ENCODE data around the gene CTXN1. TPM values are rescaled to one million over a fixed set of nuclear protein-coding genes. Genes with fewer than 3 reads are reported as not detected.
"Not testable (repeated sequence)": the region's sequence is repeated elsewhere in the genome, so short reads cannot be mapped to it uniquely, and the experiment has no call there.

CTXN1 gene
- total RNA-seq, 2 donors from 2014 or later = 5.9 to 11.7 TPM

- intact Hi-C loops (cut with DNase I) = loop anchor here in 1 of 2 donors (10.0 kb wide), 1 partner anchor 201 kb away; no protein-coding TSS in a partner anchor
- DNase-seq (ENCODE audit: low spot score) = no peak
Measured at GRCh38 chr19:7953576-7953975, 27.6 kb upstream of the CTXN1 start.

GRCh38 chr19:7953060-7953459, 27.1 kb upstream of the CTXN1 start:
- no peak for DNase-seq (ENCODE audit: low spot score)
- intact Hi-C loops (cut with DNase I) = loop anchor here in 1 of 2 donors (10.0 kb wide), 1 partner anchor 202 kb away; no protein-coding TSS in a partner anchor

- intact Hi-C loops (cut with DNase I) = loop anchor here in 1 of 2 donors (5.0 kb wide), 1 partner anchor 309 kb away; no protein-coding TSS in a partner anchor
- DNase-seq (ENCODE audit: low spot score) = no peak
Measured at GRCh38 chr19:7947939-7948338, 22.0 kb upstream of the CTXN1 start.

GRCh38 chr19:7944177-7944761, 18.3 kb upstream of the CTXN1 start:
- intact Hi-C loops (cut with DNase I) = no loop called here
- peak; percentile 94 for DNase-seq (ENCODE audit: low spot score)

- intact Hi-C loops (cut with DNase I) = no loop called here
- peak; percentile 100 for DNase-seq (ENCODE audit: low spot score)
Measured at GRCh38 chr19:7943444-7944176, 17.7 kb upstream of the CTXN1 start, which contains the start of gene TIMM44. Gene TIMM44, minus strand, starts transcription at chr19:7943666. Its CDS starts 15 bp downstream, at chr19:7943651.

- intact Hi-C loops (cut with DNase I) = no loop called here
- DNase-seq (ENCODE audit: low spot score) = no peak
Measured at GRCh38 chr19:7942981-7943443, 17.1 kb upstream of the CTXN1 start.

GRCh38 chr19:7941895-7942596, 16.1 kb upstream of the CTXN1 start:
- DNase-seq (ENCODE audit: low spot score) = no peak
- intact Hi-C loops (cut with DNase I) = no loop called here

- intact Hi-C loops (cut with DNase I) = no loop called here
- no peak for DNase-seq (ENCODE audit: low spot score)
Measured at GRCh38 chr19:7940841-7941240, 14.9 kb upstream of the CTXN1 start.

GRCh38 chr19:7934766-7935165, 8.8 kb upstream of the CTXN1 start:
- no peak for DNase-seq (ENCODE audit: low spot score)
- intact Hi-C loops (cut with DNase I) = no loop called here

- intact Hi-C loops (cut with DNase I) = loop anchor here in 1 of 2 donors (2.0 kb wide), 1 partner anchor 263 kb away; no protein-coding TSS in a partner anchor
- DNase-seq (ENCODE audit: low spot score) = no peak
Measured at GRCh38 chr19:7933828-7934725, 8.1 kb upstream of the CTXN1 start.

- no peak for DNase-seq (ENCODE audit: low spot score)
- intact Hi-C loops (cut with DNase I) = loop anchor here in 1 of 2 donors (2.0 kb wide), 1 partner anchor 263 kb away; no protein-coding TSS in a partner anchor
Measured at GRCh38 chr19:7933411-7933810, 7.5 kb upstream of the CTXN1 start.

GRCh38 chr19:7932930-7933300, 7.0 kb upstream of the CTXN1 start:
- intact Hi-C loops (cut with DNase I) = loop anchor here in 1 of 2 donors (2.0 kb wide), 1 partner anchor 262 kb away; no protein-coding TSS in a partner anchor
- DNase-seq (ENCODE audit: low spot score) = no peak

- no peak for DNase-seq (ENCODE audit: low spot score)
- intact Hi-C loops (cut with DNase I) = loop anchor here in 1 of 2 donors (2.0 kb wide), 1 partner anchor 262 kb away; no protein-coding TSS in a partner anchor
Measured at GRCh38 chr19:7932276-7932929, 6.5 kb upstream of the CTXN1 start.

GRCh38 chr19:7931221-7932061, 5.5 kb upstream of the CTXN1 start:
- DNase-seq (ENCODE audit: low spot score) = no peak
- intact Hi-C loops (cut with DNase I) = loop anchor here in 1 of 2 donors (2.0 kb wide), 1 partner anchor 261 kb away; no protein-coding TSS in a partner anchor

GRCh38 chr19:7930765-7931164, 4.8 kb upstream of the CTXN1 start:
- intact Hi-C loops (cut with DNase I) = no loop called here
- DNase-seq (ENCODE audit: low spot score) = no peak

- DNase-seq (ENCODE audit: low spot score); intact Hi-C loops (cut with DNase I): not testable (repeated sequence)
Measured at GRCh38 chr19:7930030-7930429, 4.1 kb upstream of the CTXN1 start.
